Activated T-cell treated with anti-CD3 and anti-CD28 coated beads, Interleukin-2, amount 50 U/mL, for 1 hour (primary cell): ENCODE measurements around the gene RAB40C.

ENCODE experiments used
- DNase-seq: peaks from one replicate; pipeline ENCODE4 v3.0.0-alpha.2; 2020

Gene RAB40C

GRCh38 chr16:559411-560203 lies 30.3 kb upstream of the RAB40C start:
- DNase-seq: no peak

GRCh38 chr16:560204-560700 lies 29.6 kb upstream of the RAB40C start, which contains the start of gene PRR35:
PRR35 (plus strand) TSS chr16:560394; CDS start chr16:563295, 2,901 bp downstream.
- DNase-seq: no peak

- DNase-seq: no peak
These were observed 29.0 kb upstream of the RAB40C start for GRCh38 chr16:560701-561412.

- no peak for DNase-seq
These were observed 28.5 kb upstream of the RAB40C start for GRCh38 chr16:561413-561794.

DNA sequence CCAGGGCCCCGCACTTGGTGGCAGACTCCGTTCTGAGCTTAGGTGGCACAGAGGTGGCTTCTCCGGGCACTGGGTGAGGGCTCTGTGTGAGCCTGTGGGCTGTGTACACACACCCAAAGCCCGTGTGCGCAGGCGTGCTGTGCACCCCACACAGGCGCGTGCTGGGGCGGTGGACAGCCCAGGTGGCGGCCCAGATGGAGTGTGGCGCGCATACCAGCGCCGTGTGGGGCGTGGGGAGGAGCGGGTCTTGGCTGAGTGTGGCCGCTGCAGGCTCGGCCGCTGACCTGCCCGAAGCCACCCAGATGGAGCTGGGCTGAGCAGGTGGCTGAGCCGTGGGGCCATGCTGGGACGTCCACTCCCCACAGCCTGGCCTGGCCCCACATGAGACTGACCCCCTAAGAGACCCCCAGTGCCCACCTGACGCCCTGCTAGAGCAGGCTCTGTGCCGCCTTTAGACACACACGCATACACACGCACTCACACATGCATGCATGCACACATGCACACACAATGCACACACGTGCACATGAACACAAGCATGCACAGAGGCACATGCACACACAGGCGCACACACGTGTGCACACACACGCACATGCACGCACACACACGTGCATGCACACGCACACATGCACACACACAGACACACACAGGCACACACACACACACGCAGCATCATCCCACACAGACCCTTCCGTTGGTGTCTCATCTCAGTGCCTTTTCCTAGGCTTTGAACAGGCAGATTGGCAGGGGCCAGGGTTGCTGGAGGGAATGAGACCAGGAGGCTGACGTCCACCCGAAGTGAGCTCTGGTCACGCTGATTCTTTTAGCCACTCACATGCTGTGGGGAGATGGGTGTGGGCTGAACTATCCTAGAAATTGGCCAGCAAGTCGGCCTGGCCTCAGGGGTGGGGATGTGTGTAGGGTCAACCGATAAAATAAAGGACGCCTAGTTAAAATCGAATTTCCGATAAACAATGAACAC lies 27.6 kb upstream of the RAB40C start:
- no peak for DNase-seq

GRCh38 chr16:563072-563644 lies 26.7 kb upstream of the RAB40C start:
- no peak for DNase-seq

DNA sequence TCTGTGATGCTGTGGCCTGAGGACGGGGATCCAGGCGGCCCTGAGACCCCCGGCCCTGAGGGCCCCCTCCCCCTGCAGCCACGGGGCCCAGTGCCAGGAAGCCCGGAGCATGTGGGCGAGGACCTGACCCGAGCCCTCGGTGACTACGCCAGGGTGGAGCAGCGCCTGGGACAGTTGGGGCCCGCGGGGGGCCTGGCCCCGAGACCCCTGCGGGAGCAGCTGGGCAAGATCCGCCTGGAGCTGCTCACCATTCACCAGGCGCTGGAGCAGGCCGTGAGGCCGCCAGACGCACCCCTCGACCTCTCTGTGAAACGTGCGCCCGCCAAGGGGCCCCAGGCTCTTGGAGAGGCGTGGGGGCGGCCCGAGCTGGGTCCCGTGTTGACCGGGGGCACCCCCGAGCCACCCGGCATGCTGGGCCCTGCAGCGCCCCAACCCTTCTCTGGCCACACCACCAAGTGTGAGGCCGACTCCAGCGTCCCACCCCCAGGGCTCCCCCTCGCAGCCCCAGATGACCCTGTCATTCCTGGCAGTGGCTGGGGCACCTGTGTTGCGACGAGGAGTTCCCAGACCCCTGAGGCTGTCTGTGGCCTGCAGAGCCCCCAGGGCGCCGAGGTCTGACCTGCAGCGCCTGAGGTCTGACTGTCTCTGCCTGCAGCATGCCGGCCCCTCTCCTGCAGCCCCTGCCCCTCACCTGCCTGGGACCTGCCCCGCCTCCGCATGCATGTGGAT lies 25.0 kb upstream of the RAB40C start:
- no peak for DNase-seq

- DNase-seq: no peak
These were observed 24.2 kb upstream of the RAB40C start for GRCh38 chr16:565419-566330.

- DNase-seq: peak; percentile 43
These were observed 23.1 kb upstream of the RAB40C start, which contains the start of gene NHLRC4 for GRCh38 chr16:566475-567372. NHLRC4 (plus strand) TSS chr16:567005; CDS start chr16:568048, 1,043 bp downstream.

- DNase-seq: no peak
These were observed 22.3 kb upstream of the RAB40C start for GRCh38 chr16:567373-568256.

DNA sequence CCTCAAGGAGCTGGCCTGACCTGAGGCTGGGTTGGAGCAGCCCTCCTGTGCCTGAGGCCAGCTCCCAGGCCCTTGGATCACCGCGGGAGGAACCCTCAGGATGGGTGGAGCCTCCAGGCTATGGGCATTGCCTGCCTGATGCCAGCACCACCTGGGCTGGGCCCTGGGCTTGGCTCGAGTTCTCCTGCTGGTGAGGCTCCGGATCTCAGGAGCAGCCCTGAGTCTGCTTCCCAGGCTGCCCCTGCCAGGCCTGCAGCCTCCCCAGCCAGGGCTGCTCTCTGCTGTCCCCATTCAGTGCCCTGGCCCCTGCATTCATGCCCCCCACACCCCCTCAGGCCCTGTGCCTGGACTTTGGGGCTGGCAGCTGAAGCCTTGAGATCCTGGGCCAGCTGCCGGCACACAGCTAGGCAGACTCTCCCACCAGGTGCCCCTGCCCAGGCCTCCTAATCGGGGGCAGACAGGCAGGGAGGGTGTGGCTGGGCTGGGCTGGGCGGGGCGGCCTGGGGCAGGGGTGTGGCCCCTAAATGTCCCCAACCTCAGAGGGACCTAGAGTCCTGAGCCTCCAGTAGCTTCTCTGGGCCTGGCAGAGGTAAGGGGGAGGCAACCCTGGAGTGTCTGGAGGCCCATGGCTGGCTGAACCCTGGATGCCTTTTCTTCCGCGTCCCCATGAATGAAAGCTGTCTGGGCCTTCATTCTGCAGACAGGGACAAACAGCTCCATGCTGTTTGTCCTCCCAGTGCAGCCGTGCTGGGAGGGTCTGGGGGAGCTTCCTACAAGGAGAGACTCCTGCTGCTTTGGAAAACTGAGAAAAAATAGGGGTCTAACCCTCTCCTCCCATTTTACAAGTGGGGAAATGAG lies 21.2 kb upstream of the RAB40C start:
- no peak for DNase-seq

DNA sequence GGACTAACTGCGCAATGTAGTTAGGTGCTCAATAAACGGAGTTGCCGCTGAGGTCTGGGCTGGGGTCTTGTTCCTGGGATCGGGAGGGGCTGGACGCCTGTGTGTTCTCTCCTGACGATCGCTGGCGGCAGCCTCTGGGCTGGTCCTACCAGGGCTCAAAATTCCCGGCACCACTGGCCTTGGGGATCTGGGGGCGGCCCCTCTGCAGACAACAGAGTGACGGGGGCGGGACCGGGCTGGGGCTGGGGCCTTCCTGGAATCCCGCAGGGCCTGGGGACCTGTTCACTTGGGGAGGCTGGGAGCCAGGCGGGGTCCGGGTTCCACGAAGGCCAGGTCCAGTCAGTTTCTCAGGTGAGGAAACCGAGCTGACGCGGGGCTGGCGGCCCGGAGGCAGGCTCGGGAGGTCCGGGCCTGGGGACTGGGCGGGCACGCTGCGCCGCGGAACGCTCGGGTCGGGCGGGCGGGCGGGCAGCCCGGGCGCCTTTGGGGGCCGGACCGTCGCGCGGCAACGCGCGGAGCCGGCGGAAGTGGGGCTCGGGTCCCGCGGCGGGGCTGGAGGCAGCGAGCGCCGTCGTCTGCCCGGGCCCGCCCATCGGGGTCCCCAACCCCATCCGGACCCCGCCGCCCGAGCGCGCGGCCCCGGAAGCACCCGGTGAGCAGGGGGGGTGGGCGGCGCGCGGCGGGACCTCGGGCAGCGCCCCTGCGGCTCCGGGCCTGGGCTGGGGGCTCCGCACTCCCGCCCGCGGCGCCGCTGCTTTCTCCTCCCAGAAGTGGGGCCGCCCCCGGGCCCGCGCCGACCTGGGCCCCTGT lies 20.2 kb upstream of the RAB40C start, which contains the start of gene PIGQ:
Gene PIGQ (plus strand): TSS at position 524 of the 810 bp plus-strand sequence. CDS start 4,107 bp downstream, outside the sequence.
- DNase-seq: peak; percentile 79

- DNase-seq: no peak
These were observed 16.8 kb upstream of the RAB40C start for GRCh38 chr16:572865-573650.

DNA sequence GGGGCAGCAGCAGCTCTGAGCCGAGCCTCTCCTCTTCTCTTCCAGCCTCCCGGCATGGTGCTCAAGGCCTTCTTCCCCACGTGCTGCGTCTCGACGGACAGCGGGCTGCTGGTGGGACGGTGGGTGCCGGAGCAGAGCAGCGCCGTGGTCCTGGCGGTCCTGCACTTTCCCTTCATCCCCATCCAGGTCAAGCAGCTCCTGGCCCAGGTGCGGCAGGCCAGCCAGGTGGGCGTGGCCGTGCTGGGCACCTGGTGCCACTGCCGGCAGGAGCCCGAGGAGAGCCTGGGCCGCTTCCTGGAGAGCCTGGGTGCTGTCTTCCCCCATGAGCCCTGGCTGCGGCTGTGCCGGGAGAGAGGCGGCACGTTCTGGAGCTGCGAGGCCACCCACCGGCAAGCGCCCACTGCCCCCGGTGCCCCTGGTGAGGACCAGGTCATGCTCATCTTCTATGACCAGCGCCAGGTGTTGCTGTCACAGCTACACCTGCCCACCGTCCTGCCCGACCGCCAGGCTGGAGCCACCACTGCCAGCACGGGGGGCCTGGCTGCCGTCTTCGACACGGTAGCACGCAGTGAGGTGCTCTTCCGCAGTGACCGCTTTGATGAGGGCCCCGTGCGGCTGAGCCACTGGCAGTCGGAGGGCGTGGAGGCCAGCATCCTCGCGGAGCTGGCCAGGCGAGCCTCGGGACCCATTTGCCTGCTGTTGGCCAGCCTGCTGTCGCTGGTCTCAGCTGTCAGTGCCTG lies 15.7 kb upstream of the RAB40C start:
- DNase-seq: no peak
